Adrenal gland (tissue), 12 donors: ENCODE measurements around the gene CSH2. TPM values are rescaled to one million over a fixed set of nuclear protein-coding genes. Genes with fewer than 3 reads are reported as not detected.
"Not testable (repeated sequence)": the region's sequence is repeated elsewhere in the genome, so short reads cannot be mapped to it uniquely, and the experiment has no call there.

Experiments used
- DNase-seq, 7 donors: peaks; one replicate each; pipeline ENCODE4 v3.0.0-alpha.2; 2019 to 2020
- H3K27ac ChIP-seq, 5 donors: fragments of 200-600 bp; sonication (generic) in 4 of 5; 1 replicate in 3 of 5; 2 replicates in 2 of 5; pipeline versions ENCODE4 v1.5.1 to v1.8.0; 2016 to 2020; ENCODE audit warnings: mild to moderate bottlenecking in 1 of 5
- H3K27me3 ChIP-seq: fragments of 200-600 bp; 2 replicates; pipeline ENCODE4 v1.8.0; 2021
- H3K36me3 ChIP-seq, 2 donors: fragments of 200-600 bp; replicated peaks in 1 of 2; 1 replicate in 1 of 2; 2 replicates in 1 of 2; pipeline versions ENCODE4 v1.5.1 to v1.8.0; 2018 to 2022
- H3K4me1 ChIP-seq, 2 donors: fragments of 200-600 bp; replicated peaks in 1 of 2; 1 replicate in 1 of 2; 2 replicates in 1 of 2; pipeline versions ENCODE4 v1.5.1 to v1.8.0; 2018 to 2021
- H3K4me3 ChIP-seq, 4 donors: fragments of 200-600 bp; sonication (generic) in 3 of 4; one replicate each; pipeline ENCODE4 v1.5.1; 2016 to 2018
- H3K9me3 ChIP-seq, 3 donors: fragments of 200-600 bp; sonication (generic) in 1 of 3; replicated peaks in 1 of 3; 1 replicate in 2 of 3; 2 replicates in 1 of 3; pipeline versions ENCODE4 v1.5.1 to v1.8.0; 2016 to 2021
- CTCF ChIP-seq, 6 experiments: fragments of 450-650 bp in 4 of 6; fragments of 200-600 bp in 2 of 6; sonication (generic) in 1 of 6; IDR thresholded peaks; 1 replicate in 5 of 6; 2 replicates in 1 of 6; pipeline versions ENCODE4 v1.5.1 to v1.8.0; 2016 to 2021; ENCODE audit warnings: antibody characterized with exemption in 6 of 6, mild to moderate bottlenecking in 2 of 6, moderate library complexity in 1 of 6
- POLR2A ChIP-seq, 2 donors: fragments of 450-650 bp; IDR thresholded peaks; one replicate each; pipeline ENCODE4 v1.6.1; 2017; ENCODE audit warnings: antibody characterized with exemption in 2 of 2, mild to moderate bottlenecking in 2 of 2, moderate library complexity in 1 of 2
- WGBS, 4 donors: extraction: QIAGEN DNeasy Blood & Tissue Kit in 2 of 4; methylation state at CpG; one replicate each; pipeline versions ENCODE4 v1.1.5 to v1.1.7; 2013 to 2017; 5-methylcytosine and 5-hydroxymethylcytosine counted together
- intact Hi-C, 2 donors: fragments of 100-400 bp; cut with DNase I; formaldehyde crosslinking; loops; one replicate each; pipeline versions ENCODE4 v1.14.1 to v1.15.0; 2022 to 2023
- polyA plus RNA-seq, 3 donors: library from polyadenylated mRNA; stranded (reverse); fragments of 200-250 nt in 2 of 3; fragments of 350-450 nt in 1 of 3; fragmentation: Illumina TruSeq in 1 of 3; extraction: RNeasy Lipid Tissue Mini Kit (QIAGEN cat#74804) in 1 of 3; gene quantifications; one replicate each; pipeline ENCODE4 v1.2.3, GENCODE V29; 2013 to 2014
- total RNA-seq, 9 donors: library from RNA; depleted of rRNA in 4 of 9; stranded (reverse); fragments of >200 nt in 4 of 9; fragments of 120-200 nt in 1 of 9; fragmentation: NEBNext Ultra II Directional in 1 of 9; extraction: Animal tissue kit (Norgen Biotek cat#: 25700) in 1 of 9; gene quantifications; one replicate each; pipeline versions ENCODE4 v1.1.0 to v1.2.4, GENCODE V29; 2013 to 2023
- donor health status: healthy with polysubstance abuse.
- donor health status: Bipolar disorder and iron deficiency.
- donor health status: DM: yes; HTN: yes; CAD: no.
- donor health status: DM: no; HTN: no; CAD: no.
- donor health status: DM: no; HTN: no; CAD: no.
- donor health status: DM: yes; HTN: yes; CAD: no.

Gene CSH2
- total and polyA plus RNA-seq, 12 donors, result 0.61 TPM; not detected in 11

DNA sequence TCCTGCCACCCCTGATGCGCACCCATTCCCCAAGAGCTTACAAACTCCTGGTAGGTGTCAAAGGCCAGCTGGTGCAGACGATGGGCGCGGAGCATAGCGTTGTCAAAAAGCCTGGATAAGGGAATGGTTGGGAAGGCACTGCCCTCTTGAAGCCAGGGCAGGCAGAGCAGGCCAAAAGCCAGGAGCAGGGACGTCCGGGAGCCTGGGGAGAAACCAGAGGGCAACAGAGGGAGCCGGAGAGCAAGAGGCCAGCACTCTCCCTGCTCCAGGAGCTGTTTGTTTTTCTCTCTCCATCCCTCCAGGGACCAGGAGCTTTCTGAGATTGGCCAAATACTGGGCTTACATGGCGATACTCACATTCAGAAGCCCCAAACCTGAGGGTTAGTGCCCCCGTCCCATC, 44.8 kb upstream of the CSH2 start:
- no peaks in the 10 kb centered on the region for H3K27me3 ChIP-seq
- H3K4me3 ChIP-seq, result no peak overlapping the region
- H3K9me3 ChIP-seq, result no peaks in the 10 kb centered on the region
- H3K4me1 ChIP-seq, result no peaks in the 10 kb centered on the region
- no peak for DNase-seq
- TF ChIP-seq POLR2A (IDR thresholded peaks at IDR 0.05), result no peak
- no peak for TF ChIP-seq CTCF (IDR thresholded peaks at IDR 0.05)
- no peaks in the 10 kb centered on the region for H3K36me3 ChIP-seq
- WGBS, 4 donors, result 73 to 78% (median 75%) methylated on average over 7 to 10 of the region's 10 CpGs
- intact Hi-C loops, result loop anchor here (2.0 to 10.0 kb wide), 3 partner anchors 106 to 366 kb away; partner anchors contain the start of gene ICAM2 (in 1 of the 2)
- H3K27ac ChIP-seq, result no peak overlapping the region

- Histone ChIP-seq H3K36me3 (no peaks in the 10 kb centered on the region), H3K4me1 (no peaks in the 10 kb centered on the region), H3K27me3 (no peaks in the 10 kb centered on the region), H3K4me3 (no peak overlapping the region), H3K27ac (no peak overlapping the region), H3K9me3 (no peaks in the 10 kb centered on the region)
- 79 to 88% (median 82%) methylated on average over 11 to 13 of the region's 13 CpGs for WGBS, 4 donors
- no peak for TF ChIP-seq CTCF (IDR thresholded peaks at IDR 0.05)
- no peak for TF ChIP-seq POLR2A (IDR thresholded peaks at IDR 0.05)
- intact Hi-C loops, result loop anchor here (2.0 to 10.0 kb wide), 3 partner anchors 107 to 367 kb away; partner anchors contain the start of gene ICAM2 (in 1 of the 2)
- DNase-seq, result no peak
These were observed 44.2 kb upstream of the CSH2 start for GRCh38 chr17:63917646-63918045.

DNA sequence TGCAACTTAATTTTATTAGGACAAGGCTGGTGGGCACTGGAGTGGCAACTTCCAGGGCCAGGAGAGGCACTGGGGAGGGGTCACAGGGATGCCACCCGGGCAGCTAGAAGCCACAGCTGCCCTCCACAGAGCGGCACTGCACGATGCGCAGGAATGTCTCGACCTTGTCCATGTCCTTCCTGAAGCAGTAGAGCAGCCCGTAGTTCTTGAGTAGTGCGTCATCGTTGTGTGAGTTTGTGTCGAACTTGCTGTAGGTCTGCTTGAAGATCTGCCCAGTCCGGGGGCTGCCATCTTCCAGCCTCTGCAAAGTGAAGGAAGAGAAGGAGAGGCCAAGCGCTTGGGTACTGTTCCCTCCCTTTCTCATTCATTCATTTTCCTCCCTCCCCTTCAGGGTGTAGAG, 43.7 kb upstream of the CSH2 start:
- not testable (repeated sequence) for H3K27me3 ChIP-seq, DNase-seq, H3K4me1 ChIP-seq, H3K9me3 ChIP-seq, H3K4me3 ChIP-seq, H3K27ac ChIP-seq, H3K36me3 ChIP-seq
- intact Hi-C loops, result loop anchor here (10.0 kb wide), 2 partner anchors 108 to 368 kb away; partner anchors contain the start of gene ICAM2 (in 1 of the 2)
- WGBS, 4 donors, result 81 to 91% (median 89%) methylated on average over 6 to 11 of the region's 11 CpGs

DNA sequence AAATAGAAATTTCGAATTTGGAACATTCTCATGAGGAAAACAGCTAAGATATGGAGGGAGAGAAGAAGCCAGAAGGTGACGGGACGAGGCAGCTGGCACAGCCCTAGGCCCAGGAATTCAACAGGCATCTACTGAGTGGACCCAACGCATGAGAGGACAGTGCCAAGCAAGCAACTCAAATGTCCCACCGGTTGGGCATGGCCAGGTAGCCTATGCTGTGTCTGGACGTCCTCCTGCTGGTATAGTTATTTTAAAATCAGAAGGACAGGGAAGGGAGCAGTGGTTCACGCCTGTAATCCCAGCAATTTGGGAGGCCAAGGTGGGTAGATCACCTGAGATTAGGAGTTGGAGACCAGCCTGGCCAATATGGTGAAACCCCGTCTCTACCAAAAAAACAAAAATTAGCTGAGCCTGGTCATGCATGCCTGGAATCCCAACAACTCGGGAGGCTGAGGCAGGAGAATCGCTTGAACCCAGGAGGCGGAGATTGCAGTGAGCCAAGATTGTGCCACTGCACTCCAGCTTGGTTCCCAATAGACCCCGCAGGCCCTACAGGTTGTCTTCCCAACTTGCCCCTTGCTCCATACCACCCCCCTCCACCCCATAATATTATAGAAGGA, 43.2 kb upstream of the CSH2 start:
- H3K9me3 ChIP-seq, result no peaks in the 10 kb centered on the region
- no peaks in the 10 kb centered on the region for H3K27me3 ChIP-seq
- intact Hi-C loops, result loop anchor here (10.0 kb wide), 2 partner anchors 108 to 368 kb away; partner anchors contain the start of gene ICAM2 (in 1 of the 2)
- DNase-seq, result no peak
- H3K4me3 ChIP-seq, result no peak overlapping the region
- WGBS, 4 donors, result 82 to 90% (median 88%) methylated on average over 10 to 12 of the region's 12 CpGs
- no peak for TF ChIP-seq CTCF (IDR thresholded peaks at IDR 0.05)
- no peak for TF ChIP-seq POLR2A (IDR thresholded peaks at IDR 0.05)
- H3K27ac ChIP-seq, result no peak overlapping the region
- H3K36me3 ChIP-seq, result no peaks in the 10 kb centered on the region
- H3K4me1 ChIP-seq, result no peaks in the 10 kb centered on the region

- DNase-seq, H3K27me3 ChIP-seq, H3K36me3 ChIP-seq, H3K4me1 ChIP-seq, H3K27ac ChIP-seq, H3K4me3 ChIP-seq, H3K9me3 ChIP-seq: not testable (repeated sequence)
- WGBS, 4 donors, result 76 to 86% (median 77%) methylated on average over 10 of the region's 10 CpGs
- intact Hi-C loops, result loop anchor here (10.0 kb wide), 2 partner anchors 109 to 369 kb away; partner anchors contain the start of gene ICAM2 (in 1 of the 2)
These were observed 42.3 kb upstream of the CSH2 start for GRCh38 chr17:63915753-63916152.
